Upper lobe of left lung (tissue), 4 donors: Measurements from ENCODE around the gene TNFRSF14.

ENCODE experiments used
- EP300 ChIP-seq, 4 donors: sonication (generic); formaldehyde crosslinking; IDR thresholded peaks; one replicate each; pipeline ENCODE4 v1.5.1; 2017; ENCODE audit warnings: antibody characterized with exemption in 4 of 4, control low read depth in 2 of 4
- TF ChIP-seq, protein P1 (sequence below), 6 experiments: fragments of 450-650 bp in 4 of 6; fragments of 200-600 bp in 2 of 6; sonication (generic) in 2 of 6; IDR thresholded peaks; one replicate each; pipeline ENCODE4 v1.5.1; 2016 to 2019; ENCODE audit warnings: antibody characterized with exemption in 6 of 6

DNA sequence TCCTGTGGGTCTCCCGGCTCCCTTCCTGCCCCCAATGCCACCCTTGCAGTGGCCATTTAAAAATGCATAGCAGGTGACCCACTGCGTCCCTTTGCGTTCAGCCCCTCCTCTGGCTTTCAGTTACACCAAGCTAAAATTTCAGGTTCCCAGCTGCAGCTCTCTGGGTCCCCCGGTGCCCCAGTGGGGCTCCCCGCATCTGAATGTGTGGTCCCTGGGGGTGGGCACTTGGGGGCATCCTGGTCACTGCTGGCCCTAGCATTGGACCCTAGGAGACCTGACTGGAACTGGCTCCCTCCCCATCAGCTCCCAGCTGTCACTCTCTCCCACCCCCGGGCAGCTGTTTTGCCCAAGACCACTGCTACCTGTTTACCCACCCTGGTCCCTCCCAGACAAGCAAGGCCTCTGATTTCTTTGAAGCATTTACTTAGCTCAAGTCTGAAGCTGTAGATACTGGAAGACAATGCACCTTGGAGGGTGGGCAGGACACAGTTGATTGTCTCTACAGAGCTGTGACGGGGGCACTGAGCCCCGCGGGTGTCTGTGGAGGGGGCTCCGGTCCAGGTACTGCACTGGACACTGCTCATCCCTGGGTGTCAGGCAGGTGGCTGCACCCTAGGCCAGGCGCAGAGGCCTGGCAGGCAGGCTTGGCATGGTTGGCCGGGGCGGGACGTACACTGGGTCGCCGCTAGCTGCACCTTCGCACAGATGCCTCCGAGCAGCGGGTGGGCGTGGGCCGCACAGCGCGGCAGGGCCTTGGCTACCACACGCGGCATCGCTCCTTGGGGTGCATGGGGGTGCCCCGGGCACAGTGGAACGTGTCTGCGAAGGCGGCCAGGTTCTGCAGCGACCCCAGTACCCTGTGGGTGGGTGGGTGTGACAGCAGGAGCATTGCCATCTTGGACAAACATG lies 34.3 kb downstream of the TNFRSF14 start:
- TF ChIP-seq, protein P1, sequence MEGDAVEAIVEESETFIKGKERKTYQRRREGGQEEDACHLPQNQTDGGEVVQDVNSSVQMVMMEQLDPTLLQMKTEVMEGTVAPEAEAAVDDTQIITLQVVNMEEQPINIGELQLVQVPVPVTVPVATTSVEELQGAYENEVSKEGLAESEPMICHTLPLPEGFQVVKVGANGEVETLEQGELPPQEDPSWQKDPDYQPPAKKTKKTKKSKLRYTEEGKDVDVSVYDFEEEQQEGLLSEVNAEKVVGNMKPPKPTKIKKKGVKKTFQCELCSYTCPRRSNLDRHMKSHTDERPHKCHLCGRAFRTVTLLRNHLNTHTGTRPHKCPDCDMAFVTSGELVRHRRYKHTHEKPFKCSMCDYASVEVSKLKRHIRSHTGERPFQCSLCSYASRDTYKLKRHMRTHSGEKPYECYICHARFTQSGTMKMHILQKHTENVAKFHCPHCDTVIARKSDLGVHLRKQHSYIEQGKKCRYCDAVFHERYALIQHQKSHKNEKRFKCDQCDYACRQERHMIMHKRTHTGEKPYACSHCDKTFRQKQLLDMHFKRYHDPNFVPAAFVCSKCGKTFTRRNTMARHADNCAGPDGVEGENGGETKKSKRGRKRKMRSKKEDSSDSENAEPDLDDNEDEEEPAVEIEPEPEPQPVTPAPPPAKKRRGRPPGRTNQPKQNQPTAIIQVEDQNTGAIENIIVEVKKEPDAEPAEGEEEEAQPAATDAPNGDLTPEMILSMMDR (IDR thresholded peaks at IDR 0.05), result no peak
- TF ChIP-seq EP300 (IDR thresholded peaks at IDR 0.05), result no peak
